ENCODE measurements around the gene ZNF274. TPM values are rescaled to one million over a fixed set of nuclear protein-coding genes. Genes with fewer than 3 reads are reported as not detected.
A peak's percentile ranks its signal among the peaks of the same experiment; 100 is the strongest.

The ZNF274 gene
- total RNA-seq, 1 donor from 2014 or later, result 19.6 TPM

DNA sequence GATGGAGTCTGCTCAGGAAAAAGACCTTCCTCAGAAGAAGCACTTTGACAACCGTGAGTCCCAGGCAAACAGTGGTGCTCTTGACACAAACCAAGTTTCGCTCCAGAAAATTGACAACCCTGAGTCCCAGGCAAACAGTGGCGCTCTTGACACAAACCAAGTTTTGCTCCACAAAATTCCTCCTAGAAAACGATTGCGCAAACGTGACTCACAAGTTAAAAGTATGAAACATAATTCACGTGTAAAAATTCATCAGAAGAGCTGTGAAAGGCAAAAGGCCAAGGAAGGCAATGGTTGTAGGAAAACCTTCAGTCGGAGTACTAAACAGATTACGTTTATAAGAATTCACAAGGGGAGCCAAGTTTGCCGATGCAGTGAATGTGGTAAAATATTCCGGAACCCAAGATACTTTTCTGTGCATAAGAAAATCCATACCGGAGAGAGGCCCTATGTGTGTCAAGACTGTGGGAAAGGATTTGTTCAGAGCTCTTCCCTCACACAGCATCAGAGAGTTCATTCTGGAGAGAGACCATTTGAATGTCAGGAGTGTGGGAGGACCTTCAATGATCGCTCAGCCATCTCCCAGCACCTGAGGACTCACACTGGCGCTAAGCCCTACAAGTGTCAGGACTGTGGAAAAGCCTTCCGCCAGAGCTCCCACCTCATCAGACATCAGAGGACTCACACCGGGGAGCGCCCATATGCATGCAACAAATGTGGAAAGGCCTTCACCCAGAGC is 29.6 kb downstream of the ZNF274 start:
- Histone ChIP-seq H3K9me3 (peaks cover 98% of the 10 kb centered on the region), H3K4me1 (no peaks in the 10 kb centered on the region), H3K27ac (no peak overlapping the region), H3K27me3 (no peaks in the 10 kb centered on the region), H3K36me3 (peaks cover 34 to 56% of the 10 kb centered on the region in 2 donors), H3K4me3 (peak overlapping the region in 1 of 2 donors; percentile 8)
- no peak for DNase-seq (ENCODE audit: extremely low spot score in 2 of 2)
- TF ChIP-seq POLR2AphosphoS5 (IDR thresholded peaks at IDR 0.05; ENCODE audit: insufficient read depth in 1 of 2, low read depth in 1 of 2) (no peak), POLR2A (IDR thresholded peaks at IDR 0.05) (no peak)
- TF ChIP-seq, protein P1, sequence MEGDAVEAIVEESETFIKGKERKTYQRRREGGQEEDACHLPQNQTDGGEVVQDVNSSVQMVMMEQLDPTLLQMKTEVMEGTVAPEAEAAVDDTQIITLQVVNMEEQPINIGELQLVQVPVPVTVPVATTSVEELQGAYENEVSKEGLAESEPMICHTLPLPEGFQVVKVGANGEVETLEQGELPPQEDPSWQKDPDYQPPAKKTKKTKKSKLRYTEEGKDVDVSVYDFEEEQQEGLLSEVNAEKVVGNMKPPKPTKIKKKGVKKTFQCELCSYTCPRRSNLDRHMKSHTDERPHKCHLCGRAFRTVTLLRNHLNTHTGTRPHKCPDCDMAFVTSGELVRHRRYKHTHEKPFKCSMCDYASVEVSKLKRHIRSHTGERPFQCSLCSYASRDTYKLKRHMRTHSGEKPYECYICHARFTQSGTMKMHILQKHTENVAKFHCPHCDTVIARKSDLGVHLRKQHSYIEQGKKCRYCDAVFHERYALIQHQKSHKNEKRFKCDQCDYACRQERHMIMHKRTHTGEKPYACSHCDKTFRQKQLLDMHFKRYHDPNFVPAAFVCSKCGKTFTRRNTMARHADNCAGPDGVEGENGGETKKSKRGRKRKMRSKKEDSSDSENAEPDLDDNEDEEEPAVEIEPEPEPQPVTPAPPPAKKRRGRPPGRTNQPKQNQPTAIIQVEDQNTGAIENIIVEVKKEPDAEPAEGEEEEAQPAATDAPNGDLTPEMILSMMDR (IDR thresholded peaks at IDR 0.05), result no peak
- intact Hi-C loops (cut with DNase I), result no loop called here

DNA sequence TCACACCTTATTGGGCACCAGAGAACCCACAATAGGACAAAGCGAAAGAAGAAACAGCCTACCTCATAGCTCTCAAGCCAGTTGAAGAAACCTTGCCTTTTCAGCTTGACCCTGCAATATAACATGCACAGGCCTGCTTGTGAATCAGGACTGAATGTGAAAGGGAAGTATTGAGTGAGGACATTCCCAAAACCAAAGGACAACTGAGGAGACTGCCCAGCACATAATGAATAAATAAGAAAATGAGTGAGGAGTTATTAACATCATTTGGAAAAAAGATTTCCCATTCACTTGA is 30.2 kb downstream of the ZNF274 start:
- Histone ChIP-seq H3K27ac (no peak overlapping the region), H3K9me3 (peaks cover 96% of the 10 kb centered on the region), H3K36me3 (peaks cover 29 to 51% of the 10 kb centered on the region in 2 donors), H3K4me3 (peak overlapping the region in 1 of 2 donors; percentile 8), H3K4me1 (no peaks in the 10 kb centered on the region), H3K27me3 (no peaks in the 10 kb centered on the region)
- TF ChIP-seq, protein P1 (IDR thresholded peaks at IDR 0.05), result no peak
- TF ChIP-seq POLR2AphosphoS5 (IDR thresholded peaks at IDR 0.05; ENCODE audit: insufficient read depth in 1 of 2, low read depth in 1 of 2) (no peak), POLR2A (IDR thresholded peaks at IDR 0.05) (no peak)
- DNase-seq (ENCODE audit: extremely low spot score in 2 of 2), result no peak
- intact Hi-C loops (cut with DNase I), result no loop called here

DNA sequence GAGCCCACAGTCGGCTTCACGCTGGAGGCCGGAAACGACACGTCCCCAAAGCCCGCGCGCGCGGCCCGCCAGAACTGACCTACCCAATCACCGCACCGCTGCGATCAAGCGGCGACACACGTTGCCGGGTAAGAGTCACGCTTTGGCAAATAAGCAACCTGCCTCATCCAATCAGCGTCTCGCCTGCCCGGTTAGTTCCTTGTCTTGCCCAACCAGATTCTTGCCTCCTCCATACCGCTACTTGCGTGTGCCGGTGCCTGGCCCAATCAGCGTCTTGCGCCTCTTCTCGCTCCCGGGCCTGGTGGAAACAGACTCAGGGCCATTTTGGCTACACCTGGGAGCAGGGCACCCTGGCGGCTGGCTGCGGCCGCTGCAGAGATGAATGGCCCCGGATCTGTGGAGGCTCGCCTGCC is 34.2 kb downstream of the ZNF274 start:
- Histone ChIP-seq H3K4me3 (no peak overlapping the region), H3K36me3 (peaks cover 0 to 10% of the 10 kb centered on the region in 2 donors), H3K9me3 (peaks cover 68% of the 10 kb centered on the region), H3K27me3 (no peaks in the 10 kb centered on the region), H3K4me1 (no peaks in the 10 kb centered on the region), H3K27ac (no peak overlapping the region)
- intact Hi-C loops (cut with DNase I), result no loop called here
- TF ChIP-seq, protein P1 (IDR thresholded peaks at IDR 0.05), result no peak
- TF ChIP-seq POLR2A (IDR thresholded peaks at IDR 0.05) (no peak), POLR2AphosphoS5 (IDR thresholded peaks at IDR 0.05; ENCODE audit: insufficient read depth in 1 of 2, low read depth in 1 of 2) (no peak)
- no peak for DNase-seq (ENCODE audit: extremely low spot score in 2 of 2)

DNA sequence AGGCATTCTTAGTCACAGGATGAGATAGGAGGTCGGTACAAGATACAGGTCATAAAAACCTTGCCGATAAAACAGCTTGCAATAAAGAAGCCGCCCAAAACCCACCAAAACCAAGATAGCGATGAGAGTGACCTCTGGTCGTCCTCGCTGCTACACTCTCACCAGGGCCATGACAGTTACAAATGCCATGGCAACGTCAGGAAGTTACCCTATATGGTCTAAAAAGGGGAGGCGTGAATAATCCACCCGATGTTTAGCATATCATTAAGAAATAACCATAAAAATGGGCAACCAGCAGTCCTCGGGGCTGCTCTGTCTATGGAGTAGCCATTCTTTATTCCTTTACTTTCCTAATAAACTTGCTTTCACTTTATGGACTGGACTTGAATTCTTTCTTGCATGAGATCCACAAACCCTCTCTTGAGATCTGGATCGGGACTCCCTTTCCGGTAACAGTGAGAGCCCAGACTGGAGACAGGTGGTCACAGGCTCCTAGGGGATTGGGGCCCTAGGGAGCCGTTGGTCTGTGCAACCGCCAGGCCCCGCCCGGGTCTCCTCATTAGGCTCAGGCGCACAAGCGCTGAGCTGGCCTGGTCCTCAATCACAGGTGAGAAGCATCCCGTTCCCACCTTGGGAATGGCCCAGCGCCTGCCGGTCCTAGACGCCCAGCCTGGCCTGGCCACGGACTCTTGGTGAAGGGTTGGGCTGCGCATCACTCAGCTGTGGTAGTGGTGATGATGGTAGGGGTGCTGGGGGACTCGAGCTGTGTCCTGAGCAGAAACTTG is 34.9 kb downstream of the ZNF274 start:
- Histone ChIP-seq H3K4me1 (no peaks in the 10 kb centered on the region), H3K27me3 (no peaks in the 10 kb centered on the region), H3K27ac (no peak overlapping the region), H3K9me3 (peaks cover 61% of the 10 kb centered on the region), H3K4me3 (no peak overlapping the region), H3K36me3 (peaks cover 0 to 3% of the 10 kb centered on the region in 2 donors)
- TF ChIP-seq, protein P1 (IDR thresholded peaks at IDR 0.05), result no peak
- no peak for TF ChIP-seq POLR2A (IDR thresholded peaks at IDR 0.05)
- TF ChIP-seq POLR2AphosphoS5 (IDR thresholded peaks at IDR 0.05; ENCODE audit: insufficient read depth in 1 of 2, low read depth in 1 of 2), result no peak
- DNase-seq (ENCODE audit: extremely low spot score in 2 of 2), result no peak
- intact Hi-C loops (cut with DNase I), result no loop called here

DNA sequence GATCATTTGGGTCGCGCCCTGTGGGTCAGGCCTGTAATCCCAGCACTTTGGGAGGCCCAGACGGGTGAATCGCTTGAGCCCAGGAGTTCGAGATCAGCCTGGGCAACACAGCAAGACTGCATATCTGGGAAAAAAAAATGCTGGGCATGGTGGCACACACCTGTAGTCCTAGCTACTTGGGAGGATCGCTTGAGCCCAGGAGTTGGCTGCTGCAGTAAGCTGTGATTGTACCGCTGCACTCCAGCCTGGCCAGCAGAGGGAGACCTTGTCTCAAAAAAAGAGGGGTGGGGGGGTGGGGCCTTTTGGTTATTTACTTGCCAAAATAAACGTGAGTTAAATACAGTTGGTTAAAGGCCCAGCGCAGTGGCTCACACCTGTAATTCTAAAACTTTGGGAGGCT is 36.0 kb downstream of the ZNF274 start:
- TF ChIP-seq POLR2AphosphoS5 (IDR thresholded peaks at IDR 0.05; ENCODE audit: insufficient read depth in 1 of 2, low read depth in 1 of 2), result no peak
- TF ChIP-seq, protein P1 (IDR thresholded peaks at IDR 0.05), result no peak
- no peak for TF ChIP-seq POLR2A (IDR thresholded peaks at IDR 0.05)
- peaks cover 50% of the 10 kb centered on the region for H3K9me3 ChIP-seq
- intact Hi-C loops (cut with DNase I), result no loop called here

More for the DNA sequence above, 36.0 kb downstream of the ZNF274 start:
- H3K27me3 ChIP-seq, result no peaks in the 10 kb centered on the region
- H3K27ac ChIP-seq, result no peak overlapping the region
- no peaks in the 10 kb centered on the region for H3K36me3 ChIP-seq
- DNase-seq (ENCODE audit: extremely low spot score in 2 of 2), result no peak
- no peaks in the 10 kb centered on the region for H3K4me1 ChIP-seq
- H3K4me3 ChIP-seq, result no peak overlapping the region

Data from vagina (tissue), 2 donors.